Measurements from ENCODE around the gene DNAJB1. TPM values are rescaled to one million over a fixed set of nuclear protein-coding genes. Genes with fewer than 3 reads are reported as not detected.

DNAJB1 gene
- polyA plus RNA-seq, 1 experiment, result 88.3 TPM

- Histone ChIP-seq H3K4me3 (ENCODE audit: low read depth, low read length) (peak within 1 kb of the TSS; percentile 54), H3K27ac (ENCODE audit: low read depth, low read length) (peak within 1 kb of the TSS; percentile 65), H3K27me3 (ENCODE audit: control insufficient read depth, insufficient read depth, low read length) (no peaks in the 10 kb centered on the region), H3K9me3 (ENCODE audit: control insufficient read depth, insufficient read depth, low read length) (peaks cover 2% of the 10 kb centered on the region; the same call in 1 of the 2 replicates)
- TF ChIP-seq CTCF (IDR thresholded peaks at IDR 0.05; ENCODE audit: low read depth, low read length), result peak; percentile 53
- ChIA-PET POLR2A (no interaction called here), CTCF (interaction anchor here (0.6 to 1.6 kb wide), 6 partner anchors 8 to 339 kb away, joined by 3 to 7 read pairs (median 4); partner anchors contain the start of gene ASF1B)
- DNase-seq (ENCODE audit: low read depth, low spot score), result no peak
Observed at GRCh38 chr19:14475251-14476073, 42.7 kb downstream of the DNAJB1 start, which contains the start of gene PTGER1. PTGER1 (minus strand) TSS chr19:14475354; CDS start chr19:14474320, 1,034 bp downstream.

GRCh38 chr19:14474827-14475226 is 43.4 kb downstream of the DNAJB1 start:
- Histone ChIP-seq H3K4me3 (ENCODE audit: low read depth, low read length) (peak overlapping the region; percentile 54), H3K27ac (ENCODE audit: low read depth, low read length) (peak overlapping the region; percentile 31), H3K27me3 (ENCODE audit: control insufficient read depth, insufficient read depth, low read length) (no peaks in the 10 kb centered on the region), H3K9me3 (ENCODE audit: control insufficient read depth, insufficient read depth, low read length) (peaks cover 2% of the 10 kb centered on the region; the same call in 1 of the 2 replicates)
- no peak for TF ChIP-seq CTCF (IDR thresholded peaks at IDR 0.05; ENCODE audit: low read depth, low read length)
- ChIA-PET POLR2A (no interaction called here), CTCF (interaction anchor here (0.6 to 1.6 kb wide), 7 partner anchors 9 to 338 kb away, joined by 3 to 7 read pairs (median 4); partner anchors contain the start of gene ASF1B)
- no peak for DNase-seq (ENCODE audit: low read depth, low spot score)

- Histone ChIP-seq H3K27ac (ENCODE audit: low read depth, low read length) (no peak overlapping the region), H3K4me3 (ENCODE audit: low read depth, low read length) (no peak overlapping the region), H3K27me3 (ENCODE audit: control insufficient read depth, insufficient read depth, low read length) (no peaks in the 10 kb centered on the region), H3K9me3 (ENCODE audit: control insufficient read depth, insufficient read depth, low read length) (peaks cover 2% of the 10 kb centered on the region; the same call in 1 of the 2 replicates)
- TF ChIP-seq CTCF (IDR thresholded peaks at IDR 0.05; ENCODE audit: low read depth, low read length), result no peak
- ChIA-PET POLR2A (no interaction called here), CTCF (interaction anchor here (1.2 kb wide), 1 partner anchor 338 kb away, joined by 3 read pairs; the partner anchor contains the start of gene ASF1B)
- DNase-seq (ENCODE audit: low read depth, low spot score), result no peak
Observed at GRCh38 chr19:14473978-14474578, 44.1 kb downstream of the DNAJB1 start.

- POLR2A ChIA-PET, result interaction anchor here (0.8 kb wide), 1 partner anchor 336 kb away, joined by 3 read pairs; no protein-coding TSS in a partner anchor
- CTCF ChIA-PET, result interaction anchor here (0.6 to 2.0 kb wide), 3 partner anchors 8 to 337 kb away, joined by 4 to 22 read pairs (median 14); partner anchors contain the start of gene ASF1B
- no peak for TF ChIP-seq CTCF (IDR thresholded peaks at IDR 0.05; ENCODE audit: low read depth, low read length)
- DNase-seq (ENCODE audit: low read depth, low spot score), result no peak
- Histone ChIP-seq H3K4me3 (ENCODE audit: low read depth, low read length) (no peak overlapping the region), H3K9me3 (ENCODE audit: control insufficient read depth, insufficient read depth, low read length) (peaks cover 2% of the 10 kb centered on the region; the same call in 1 of the 2 replicates), H3K27ac (ENCODE audit: low read depth, low read length) (no peak overlapping the region), H3K27me3 (ENCODE audit: control insufficient read depth, insufficient read depth, low read length) (no peaks in the 10 kb centered on the region)
Observed at GRCh38 chr19:14473073-14473977, 44.9 kb downstream of the DNAJB1 start.
